Aorta (tissue), 5 donors: ENCODE data around the gene UGT1A1. TPM values are rescaled to one million over a fixed set of nuclear protein-coding genes. Genes with fewer than 3 reads are reported as not detected.

Source experiments
- ATAC-seq: fragments of 200-7000 bp; cut with Tn5 transposase; one replicate; pipeline ENCODE4 v1.9.1; 2022; ENCODE audit warnings: moderate library complexity; ENCODE audit not compliant: low FRiP score
- DNase-seq, 2 donors: peaks; one replicate each; pipeline ENCODE4 v3.0.0-alpha.2; 2020
- H3K27ac ChIP-seq, 2 donors: one replicate each; pipeline ENCODE4 v1.5.1; 2013; ENCODE audit warnings: low read length in 2 of 2, mild to moderate bottlenecking in 2 of 2, moderate library complexity in 2 of 2, control low read depth in 1 of 2, inconsistent platforms in 1 of 2, low read depth in 1 of 2
- H3K27me3 ChIP-seq, 2 donors: one replicate each; pipeline ENCODE4 v1.6.1; 2013; ENCODE audit warnings: control low read depth in 1 of 2, low read length in 1 of 2, mild to moderate bottlenecking in 1 of 2, moderate library complexity in 1 of 2; ENCODE audit not compliant: insufficient read depth in 2 of 2, control insufficient read depth in 1 of 2
- H3K36me3 ChIP-seq, 2 donors: one replicate each; pipeline ENCODE4 v1.6.1; 2013; ENCODE audit warnings: control low read depth in 1 of 2, low read length in 1 of 2, mild to moderate bottlenecking in 1 of 2; ENCODE audit not compliant: insufficient read depth in 2 of 2, control insufficient read depth in 1 of 2
- H3K4me1 ChIP-seq, 2 donors: one replicate each; pipeline ENCODE4 v1.6.1; 2013; ENCODE audit warnings: low read length in 2 of 2, control low read depth in 1 of 2, mild to moderate bottlenecking in 1 of 2, moderate library complexity in 1 of 2; ENCODE audit not compliant: insufficient read depth in 2 of 2, control insufficient read depth in 1 of 2
- H3K4me3 ChIP-seq, 2 donors: one replicate each; pipeline ENCODE4 v1.5.1; 2013; ENCODE audit warnings: low read length in 2 of 2, control low read depth in 1 of 2, mild to moderate bottlenecking in 1 of 2
- H3K9me3 ChIP-seq: one replicate; pipeline ENCODE4 v1.6.1; 2013; ENCODE audit warnings: mild to moderate bottlenecking, low read length; ENCODE audit not compliant: control insufficient read depth
- WGBS, 2 donors: extraction: QIAGEN DNeasy Blood & Tissue Kit; methylation state at CpG; one replicate each; pipeline ENCODE4 v1.1.7; 2013; 5-methylcytosine and 5-hydroxymethylcytosine counted together
- intact Hi-C, 2 donors: fragments of 100-400 bp; cut with DNase I; formaldehyde crosslinking; loops; one replicate each; pipeline versions ENCODE4 v1.14.2 to v1.15.0; 2022
- polyA plus RNA-seq, 2 donors: library from polyadenylated mRNA; stranded (reverse); fragments of 200-250 nt; gene quantifications; one replicate each; pipeline ENCODE4 v1.2.3, GENCODE V29; 2013
- total RNA-seq, 2 donors: library from RNA; stranded (reverse); fragmentation: NEBNext Ultra II Directional; extraction: Animal tissue kit (Norgen Biotek cat#: 25700); gene quantifications; one replicate each; pipeline ENCODE4 v1.2.1, GENCODE V29; 2021
- donor health status: healthy with polysubstance abuse.
- donor health status: Bipolar disorder and iron deficiency.
- donor health status: DM: no; HTN: no; CAD: no.
- donor health status: DM: no; HTN: no; CAD: no.
- donor health status: DM: yes; HTN: yes; CAD: no.

Gene UGT1A1
- total and polyA plus RNA-seq, 4 donors = 0.25 TPM; not detected in 3

DNA sequence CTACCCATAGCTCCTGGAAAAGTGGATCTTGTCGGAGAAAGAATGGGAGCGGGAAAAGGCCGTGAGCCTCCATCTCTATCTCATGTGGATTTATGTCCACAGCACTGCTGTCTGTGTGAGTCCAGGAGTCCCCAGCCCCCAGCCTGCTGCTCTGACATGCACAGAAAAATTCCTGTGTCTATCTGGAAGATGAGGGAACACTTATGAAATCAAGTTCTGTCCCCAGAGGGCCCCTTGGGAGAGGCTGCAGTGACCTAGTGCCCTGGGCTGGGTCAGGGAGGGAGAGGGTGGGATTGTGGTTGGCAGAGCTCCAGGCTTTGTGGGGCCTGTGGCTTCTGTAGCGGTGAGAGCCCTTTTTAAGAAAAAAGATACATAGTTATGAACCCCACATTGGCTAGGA is 56.7 kb downstream of the UGT1A1 start:
- no peaks in the 10 kb centered on the region for H3K36me3 ChIP-seq
- no peak for ATAC-seq
- WGBS, 2 donors = 80 to 88% methylated on average over 4 of the region's 4 CpGs
- intact Hi-C loops = no loop called here
- H3K4me3 ChIP-seq = no peak overlapping the region
- peak; percentile 21 to 34 for DNase-seq
- H3K27ac ChIP-seq = no peak overlapping the region
- no peaks in the 10 kb centered on the region for H3K4me1 ChIP-seq
- H3K27me3 ChIP-seq = no peaks in the 10 kb centered on the region
- H3K9me3 ChIP-seq = no peaks in the 10 kb centered on the region

DNA sequence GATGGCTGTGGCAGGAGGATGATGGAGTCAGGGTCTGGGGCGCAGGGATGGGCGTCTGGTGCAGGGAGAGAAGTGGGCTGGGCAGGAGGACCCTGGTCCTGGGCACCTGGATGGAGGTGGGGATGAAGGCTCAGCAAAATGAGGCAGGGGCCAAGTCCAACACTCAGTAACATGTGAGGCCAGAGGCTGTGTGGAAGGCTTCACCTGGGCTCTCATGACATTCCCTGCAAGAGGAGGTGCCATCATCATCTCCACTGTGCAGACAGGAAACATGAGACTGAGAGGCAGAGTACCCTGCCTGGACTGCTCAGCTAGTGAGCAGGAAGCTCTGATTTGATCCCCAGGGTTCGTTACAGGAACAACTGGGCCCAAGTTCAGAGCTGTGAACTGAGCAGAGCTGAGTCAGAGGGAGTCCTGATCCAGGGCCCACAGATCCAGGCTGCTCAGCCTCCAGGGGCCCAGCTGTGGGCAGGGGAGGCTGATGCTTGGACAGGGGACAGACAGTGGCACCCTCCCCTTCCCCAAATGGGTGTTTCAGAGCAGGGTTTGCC is 57.4 kb downstream of the UGT1A1 start:
- Histone ChIP-seq H3K4me3 (no peak overlapping the region), H3K9me3 (no peaks in the 10 kb centered on the region), H3K36me3 (no peaks in the 10 kb centered on the region), H3K27me3 (no peaks in the 10 kb centered on the region), H3K27ac (no peak overlapping the region), H3K4me1 (no peaks in the 10 kb centered on the region)
- 81 to 90% methylated on average over 3 of the region's 3 CpGs for WGBS, 2 donors
- intact Hi-C loops = no loop called here
- ATAC-seq (peak; percentile 8), DNase-seq (peak; percentile 19 to 51)

DNA sequence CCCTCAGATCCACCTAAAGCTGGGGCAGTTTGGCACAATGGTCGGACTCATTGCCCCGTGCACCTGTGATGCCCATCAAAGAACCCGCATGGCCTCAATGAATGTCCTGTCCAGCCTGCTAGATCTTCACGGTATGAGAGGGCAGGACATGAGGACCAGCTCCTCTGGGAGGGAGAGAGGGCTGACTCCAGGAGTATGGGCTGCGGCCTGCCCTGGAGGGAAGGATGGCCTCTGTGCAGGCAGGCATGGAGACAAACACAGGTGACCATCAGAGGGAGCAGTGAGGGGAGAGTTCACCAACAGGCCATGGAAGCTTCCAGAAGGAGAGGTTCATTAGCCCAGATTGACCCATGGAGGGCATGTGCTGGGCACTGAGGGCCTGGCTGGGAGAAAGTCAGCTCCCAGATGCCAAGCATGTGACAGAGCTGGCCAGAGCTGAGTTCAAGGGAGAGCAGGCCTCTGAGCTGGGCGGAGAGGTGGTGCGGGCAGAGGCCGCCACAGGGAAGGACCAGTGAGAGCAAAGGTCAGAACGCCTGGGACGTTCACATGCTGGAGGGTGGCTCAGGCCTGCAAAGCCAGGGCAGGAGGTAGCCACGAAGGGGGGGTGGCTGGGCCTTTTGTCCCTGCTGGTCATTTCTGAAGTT is 58.0 kb downstream of the UGT1A1 start:
- H3K27me3 ChIP-seq = no peaks in the 10 kb centered on the region
- no peak for ATAC-seq
- 94 to 95% methylated on average over 11 of the region's 11 CpGs for WGBS, 2 donors
- H3K4me1 ChIP-seq = no peaks in the 10 kb centered on the region
- peak; percentile 36 to 56 for DNase-seq
- H3K36me3 ChIP-seq = no peaks in the 10 kb centered on the region
- intact Hi-C loops = no loop called here
- H3K27ac ChIP-seq = no peak overlapping the region
- no peak overlapping the region for H3K4me3 ChIP-seq
- H3K9me3 ChIP-seq = no peaks in the 10 kb centered on the region

DNA sequence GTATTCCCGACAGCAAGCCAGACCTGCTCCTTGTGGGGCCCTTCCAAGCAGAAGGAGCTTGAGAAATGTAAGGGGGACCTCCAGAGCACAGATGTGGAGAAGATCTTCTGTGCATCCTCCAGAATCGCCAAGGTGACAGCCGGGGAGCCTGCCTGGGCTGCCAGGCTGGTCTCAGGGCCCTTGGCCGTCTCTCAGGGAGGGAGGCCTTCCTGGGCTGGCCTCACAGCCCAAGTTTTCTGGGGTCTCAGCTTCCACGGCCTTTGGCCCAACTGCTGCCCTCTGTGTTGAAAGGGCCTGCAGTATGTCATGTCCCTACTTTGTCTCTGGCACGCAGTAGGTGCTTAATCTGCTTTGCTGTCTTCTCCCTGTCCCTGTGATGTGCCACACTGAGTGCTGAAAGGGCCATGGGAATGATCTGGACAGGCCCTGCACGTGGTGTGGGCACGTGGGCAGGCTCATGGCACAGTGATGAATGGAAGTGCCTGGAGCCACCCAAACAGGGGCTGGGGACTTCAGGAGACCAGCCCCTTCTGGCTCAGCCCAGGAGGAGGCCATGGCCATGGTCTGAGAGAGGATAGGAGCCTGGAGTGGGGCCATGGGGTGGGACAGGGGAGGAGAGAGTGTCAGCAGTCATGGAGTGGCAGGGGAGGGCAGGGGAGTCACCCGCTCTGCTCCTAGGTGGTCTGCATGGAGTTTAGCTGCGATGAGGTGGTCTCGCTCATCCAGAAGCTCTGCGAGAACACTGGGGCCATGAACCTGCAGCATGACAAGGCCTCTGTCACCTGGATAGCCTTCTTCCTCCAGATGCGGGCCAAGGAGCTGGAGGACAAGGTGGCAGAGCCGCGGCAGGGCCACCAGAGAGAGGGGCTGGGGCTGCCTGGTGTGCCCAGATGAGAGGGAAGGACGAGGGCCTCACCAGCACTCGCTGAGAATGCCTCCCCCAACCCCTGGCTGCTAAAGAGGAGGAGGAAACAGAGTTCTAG is 58.9 kb downstream of the UGT1A1 start:
- H3K9me3 ChIP-seq = no peaks in the 10 kb centered on the region
- intact Hi-C loops = no loop called here
- H3K27me3 ChIP-seq = no peaks in the 10 kb centered on the region
- no peaks in the 10 kb centered on the region for H3K36me3 ChIP-seq
- H3K27ac ChIP-seq = no peak overlapping the region
- DNase-seq (peak; percentile 27 to 59), ATAC-seq (no peak)
- WGBS, 2 donors = 75 to 79% methylated on average over 17 of the region's 17 CpGs
- H3K4me1 ChIP-seq = no peaks in the 10 kb centered on the region
- H3K4me3 ChIP-seq = no peak overlapping the region

DNA sequence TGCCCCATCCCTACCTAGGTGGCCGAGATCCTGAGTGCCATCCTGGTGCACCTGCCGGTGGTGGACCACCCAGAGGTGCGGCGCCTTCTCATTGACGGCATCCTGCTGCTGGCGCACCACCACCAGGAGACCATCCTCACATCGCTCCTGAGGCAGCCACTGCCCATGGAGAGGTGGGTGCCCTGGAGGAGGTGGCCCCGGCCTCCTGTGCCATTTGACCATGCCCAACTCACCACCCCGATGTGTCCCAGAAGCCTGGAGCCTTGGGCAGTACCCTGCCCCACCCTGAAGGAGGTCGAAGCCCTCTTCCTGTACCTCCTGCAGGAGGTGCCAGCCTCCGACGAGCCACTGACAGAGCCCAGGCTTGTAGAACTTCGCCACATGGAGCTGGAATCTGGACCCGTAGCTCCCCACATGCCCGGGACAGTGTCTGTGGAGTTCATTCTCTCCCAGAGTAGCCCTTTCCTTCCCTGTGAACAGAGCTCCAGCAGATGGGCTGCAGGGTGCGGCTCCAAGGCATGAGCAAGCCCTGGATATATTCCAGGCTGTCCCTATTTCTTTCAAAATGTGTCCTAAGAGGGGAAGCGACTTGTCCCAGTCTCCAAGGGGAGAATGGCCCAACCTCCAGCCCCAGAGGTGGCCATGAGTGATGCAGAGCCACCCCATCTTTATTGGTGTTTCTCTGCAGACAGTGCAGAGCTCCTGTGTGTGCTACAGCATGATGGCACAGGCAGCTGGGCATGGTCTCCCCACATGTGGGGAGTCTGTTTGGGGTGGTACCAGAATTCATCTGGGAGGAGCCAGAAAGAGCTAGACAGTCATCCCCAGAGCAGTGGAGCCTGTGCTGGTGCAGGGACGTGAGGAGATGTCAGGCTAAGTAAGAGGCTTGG is 60.1 kb downstream of the UGT1A1 start:
- Histone ChIP-seq H3K27me3 (no peaks in the 10 kb centered on the region), H3K27ac (no peak overlapping the region), H3K4me1 (no peaks in the 10 kb centered on the region), H3K36me3 (no peaks in the 10 kb centered on the region), H3K4me3 (no peak overlapping the region), H3K9me3 (no peaks in the 10 kb centered on the region)
- 85 to 87% methylated on average over 18 of the region's 18 CpGs for WGBS, 2 donors
- no peak for ATAC-seq
- intact Hi-C loops = no loop called here
- peak; percentile 34 to 52 for DNase-seq

DNA sequence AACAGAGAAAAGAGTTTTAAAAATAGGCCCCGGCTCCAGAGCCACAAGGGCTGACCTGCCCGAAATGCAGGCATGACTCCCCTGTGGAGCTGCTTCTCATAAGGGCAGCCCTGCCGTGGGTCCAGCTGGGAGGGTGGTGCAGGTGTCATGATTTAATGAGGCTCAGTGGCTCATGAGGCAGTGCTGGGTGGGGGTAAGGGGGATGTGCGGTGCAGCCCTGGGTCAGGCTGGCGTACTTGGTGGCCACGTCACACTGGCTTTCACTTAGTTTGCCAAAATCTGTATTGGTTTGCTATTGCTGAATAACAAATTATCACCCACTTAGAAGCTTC is 60.7 kb downstream of the UGT1A1 start:
- Histone ChIP-seq H3K36me3 (no peaks in the 10 kb centered on the region), H3K4me3 (no peak overlapping the region), H3K9me3 (no peaks in the 10 kb centered on the region), H3K27ac (no peak overlapping the region), H3K27me3 (no peaks in the 10 kb centered on the region), H3K4me1 (no peaks in the 10 kb centered on the region)
- 80 to 83% methylated on average over 6 of the region's 6 CpGs for WGBS, 2 donors
- DNase-seq (peak in 1 of 2 donors; percentile 29), ATAC-seq (no peak)
- intact Hi-C loops = no loop called here

DNA sequence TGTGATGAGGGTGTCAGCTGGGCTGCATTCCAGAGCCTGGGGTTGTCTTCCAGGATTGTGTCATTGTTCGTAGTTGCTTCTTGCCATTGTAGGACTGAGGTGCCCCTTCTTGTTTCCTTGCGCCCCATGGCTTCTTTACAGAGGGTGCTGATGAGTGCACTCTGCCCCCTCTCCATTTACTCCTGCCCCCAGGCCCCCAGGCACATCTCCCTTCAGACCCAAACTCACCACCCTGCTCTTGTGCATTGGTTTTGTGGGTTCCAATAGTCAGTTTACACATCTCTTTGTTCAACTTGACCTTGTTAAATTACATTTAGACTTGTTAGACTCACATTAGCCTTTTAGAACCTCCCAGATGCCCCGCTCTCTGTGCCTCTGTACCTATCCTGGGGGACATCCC is 61.1 kb downstream of the UGT1A1 start:
- intact Hi-C loops = no loop called here
- no peak overlapping the region for H3K4me3 ChIP-seq
- ATAC-seq = no peak

DNA sequence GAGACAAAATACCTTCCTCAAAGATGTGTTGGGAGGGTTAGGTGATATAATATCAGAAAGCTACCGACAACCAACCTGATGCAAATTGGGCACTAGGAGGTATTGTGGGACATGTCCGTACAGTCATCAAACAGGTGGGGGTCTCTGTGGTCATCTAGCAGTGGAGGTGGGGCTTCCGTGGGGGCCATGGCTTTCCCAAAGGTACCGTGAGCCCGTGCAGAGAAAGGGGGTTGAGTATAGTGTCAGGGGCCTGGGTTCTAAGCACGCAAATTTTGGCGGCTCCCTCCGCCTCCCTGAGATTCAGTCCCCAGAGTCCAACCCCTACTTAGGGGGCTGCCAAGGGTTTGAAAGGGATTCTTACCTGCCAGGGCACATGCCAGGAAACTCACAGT is 61.6 kb downstream of the UGT1A1 start:
- H3K4me1 ChIP-seq = no peaks in the 10 kb centered on the region
- no peaks in the 10 kb centered on the region for H3K36me3 ChIP-seq
- DNase-seq (no peak), ATAC-seq (no peak)
- H3K9me3 ChIP-seq = no peaks in the 10 kb centered on the region
- no peak overlapping the region for H3K4me3 ChIP-seq
- intact Hi-C loops = no loop called here
- no peak overlapping the region for H3K27ac ChIP-seq
- WGBS, 2 donors = 90 to 92% methylated on average over 8 of the region's 8 CpGs
- no peaks in the 10 kb centered on the region for H3K27me3 ChIP-seq

More for the DNA sequence above, 61.1 kb downstream of the UGT1A1 start:
- no peaks in the 10 kb centered on the region for H3K9me3 ChIP-seq
- H3K4me1 ChIP-seq = no peaks in the 10 kb centered on the region
- 88 to 94% methylated on average over 3 of the region's 3 CpGs for WGBS, 2 donors
- peak in 1 of 2 donors; percentile 19 for DNase-seq
- H3K27me3 ChIP-seq = no peaks in the 10 kb centered on the region
- H3K36me3 ChIP-seq = no peaks in the 10 kb centered on the region
- H3K27ac ChIP-seq = no peak overlapping the region
